Measurements from ENCODE around the gene CYB5B.
"Not testable (repeated sequence)": the region's sequence is repeated elsewhere in the genome, so short reads cannot be mapped to it uniquely, and the experiment has no call there.

The CYB5B gene

DNA sequence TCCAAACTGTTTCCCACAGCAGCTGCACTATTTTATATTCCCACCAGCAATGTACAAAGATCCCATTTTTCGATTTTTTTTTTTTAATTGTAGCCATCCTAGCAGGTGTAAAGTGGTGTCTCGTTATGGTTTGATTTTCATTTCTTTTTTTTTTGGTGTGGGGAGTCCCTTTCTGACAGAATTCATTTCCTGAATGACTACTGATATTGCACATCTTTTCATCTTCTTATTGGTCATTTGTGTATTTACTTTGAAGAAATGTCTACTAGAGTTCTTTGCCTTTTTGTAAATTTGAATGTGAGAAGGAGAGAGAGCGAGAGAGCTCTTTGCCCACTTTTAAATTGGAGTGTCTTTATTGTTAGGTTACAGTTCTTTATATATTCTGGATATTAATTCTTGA lies 14.0 kb downstream of the CYB5B start:
- no peak for FAIRE-seq
- TF ChIP-seq SPI1 (IDR thresholded peaks at IDR 0.05; ENCODE audit: low read depth, low read length) (peak; percentile 14; the same call in 1 of the 2 replicates), POU2F2 (IDR thresholded peaks at IDR 0.05; ENCODE audit: low read depth, low read length) (no peak)

DNA sequence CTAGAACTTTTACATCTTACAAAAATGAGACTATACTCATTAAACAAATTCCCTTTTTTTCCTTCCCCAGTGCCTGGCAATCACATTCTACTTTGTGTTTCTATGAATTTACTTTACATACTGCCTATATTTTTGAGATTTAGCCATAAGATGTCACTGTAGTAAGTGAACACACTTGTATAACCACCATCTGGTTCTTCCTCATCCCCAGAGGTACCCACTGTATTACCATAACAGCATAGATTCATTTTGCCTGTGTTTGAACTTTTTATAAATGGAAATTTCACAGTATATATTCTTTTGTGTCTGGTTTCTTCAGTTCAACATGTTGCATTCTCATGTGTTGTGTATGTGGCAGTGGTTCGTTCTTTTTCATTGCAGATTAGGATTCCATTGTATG lies 15.8 kb downstream of the CYB5B start:
- no peak for TF ChIP-seq POU2F2 (IDR thresholded peaks at IDR 0.05; ENCODE audit: low read depth, low read length)
- TF ChIP-seq PAX5 (IDR thresholded peaks at IDR 0.05; ENCODE audit: insufficient read depth, low read length, severe bottlenecking), result no peak
- TF ChIP-seq POLR2A (IDR thresholded peaks at IDR 0.05; ENCODE audit: low read depth, low read length), result no peak
- TF ChIP-seq SPI1 (IDR thresholded peaks at IDR 0.05; ENCODE audit: low read depth, low read length), result no peak
- no peak for TF ChIP-seq TAF1 (IDR thresholded peaks at IDR 0.05; ENCODE audit: low read depth, low read length)
- TF ChIP-seq POLR2AphosphoS5 (IDR thresholded peaks at IDR 0.05; ENCODE audit: low read depth, low read length), result no peak
- DNase-seq (ENCODE audit: insufficient read length, low spot score), result no peak
- no peak for FAIRE-seq

More for the DNA sequence above, 14.0 kb downstream of the CYB5B start:
- DNase-seq (ENCODE audit: insufficient read length, low spot score), result no peak

DNA sequence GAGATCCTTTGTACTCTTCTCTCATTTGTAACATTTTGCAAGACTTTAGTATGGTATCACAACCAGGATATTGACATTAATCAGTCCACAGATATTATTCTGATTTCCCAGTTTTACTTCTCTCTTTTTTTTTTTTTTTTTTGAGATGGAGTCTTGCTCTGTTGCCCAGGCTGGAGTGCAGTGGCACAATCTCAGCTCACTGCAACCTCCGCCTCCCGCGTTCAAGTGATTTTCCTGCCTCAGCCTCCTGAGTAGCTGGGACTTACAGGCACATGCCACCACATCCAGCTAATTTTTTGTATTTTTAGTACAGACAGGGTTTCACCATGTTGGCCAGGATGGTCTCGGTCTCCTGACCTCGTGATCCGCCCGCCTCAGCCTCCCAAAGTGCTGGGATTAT lies 16.6 kb downstream of the CYB5B start:
- not testable (repeated sequence) for DNase-seq (ENCODE audit: insufficient read length, low spot score); FAIRE-seq

DNA sequence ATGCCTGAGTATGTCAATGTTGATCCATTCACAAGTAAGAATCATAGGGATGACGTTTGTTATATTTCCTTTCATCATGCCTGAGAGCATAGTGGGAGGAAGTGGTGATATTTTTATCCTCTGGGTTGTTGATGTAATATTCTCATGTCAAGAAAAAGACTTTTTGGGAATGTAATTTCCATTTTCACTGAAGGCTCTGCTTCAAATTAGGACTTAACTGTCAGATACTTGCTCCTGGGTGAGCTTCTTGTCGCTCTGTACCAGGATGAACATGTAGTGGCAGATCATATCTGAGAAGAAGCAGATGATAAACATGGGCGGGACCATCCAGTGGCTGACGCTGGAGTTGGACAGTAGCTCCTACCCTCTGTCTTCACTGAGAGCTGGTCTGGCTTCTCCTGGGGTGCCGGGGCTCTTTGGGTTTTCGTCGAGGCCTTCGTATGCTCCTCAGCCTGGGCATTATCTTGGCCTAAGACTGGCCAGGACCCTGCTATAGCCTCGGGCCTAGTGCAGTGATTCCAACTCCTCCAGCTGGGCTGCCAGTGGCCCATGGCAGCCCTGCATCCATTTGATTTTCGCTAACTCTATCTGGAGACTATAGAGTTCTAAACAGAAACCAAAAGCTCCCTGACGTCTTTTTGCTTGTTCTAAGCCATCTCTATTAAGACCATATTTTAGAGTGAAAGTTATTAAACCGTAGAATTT lies 19.7 kb downstream of the CYB5B start:
- DNase-seq (ENCODE audit: insufficient read length, low spot score), result no peak
- FAIRE-seq, result peak; percentile 48
- peak; percentile 35 for TF ChIP-seq SPI1 (IDR thresholded peaks at IDR 0.05; ENCODE audit: low read depth, low read length)
- no peak for TF ChIP-seq PAX5 (IDR thresholded peaks at IDR 0.05; ENCODE audit: insufficient read depth, low read length, severe bottlenecking)

DNA sequence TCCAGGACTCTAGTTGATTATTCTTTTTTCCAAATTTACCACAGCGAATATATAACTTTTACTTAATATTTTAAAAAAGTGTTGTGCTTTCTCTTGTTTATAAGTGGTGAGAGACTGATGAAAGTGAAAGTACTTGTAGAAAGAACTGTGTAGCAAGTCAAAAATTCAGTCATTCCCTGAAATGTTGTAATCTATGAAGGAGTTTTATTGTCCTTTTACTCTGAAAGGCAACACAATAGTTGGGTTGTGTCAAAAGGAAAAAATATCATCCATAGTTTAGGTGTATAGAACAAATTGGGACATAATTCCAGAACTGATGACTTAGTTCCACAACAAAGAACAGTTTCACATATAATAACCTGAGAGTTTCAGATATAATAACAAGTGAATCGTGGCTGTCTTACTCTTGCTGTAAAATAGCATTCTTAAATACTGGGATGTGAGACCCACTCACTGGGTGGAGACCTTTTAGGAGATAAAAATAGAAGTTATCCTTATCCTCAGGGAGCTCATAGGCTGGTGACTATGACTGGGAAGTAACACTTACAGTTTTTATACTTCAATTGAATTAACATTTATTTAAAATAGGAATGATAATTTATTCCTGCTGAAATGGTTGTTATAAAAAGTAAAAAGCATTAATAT lies 20.6 kb downstream of the CYB5B start:
- no peak for TF ChIP-seq SPI1 (IDR thresholded peaks at IDR 0.05; ENCODE audit: low read depth, low read length)
- TF ChIP-seq POLR2AphosphoS5 (IDR thresholded peaks at IDR 0.05; ENCODE audit: low read depth, low read length), result no peak
- no peak for TF ChIP-seq POLR2A (IDR thresholded peaks at IDR 0.05; ENCODE audit: low read depth, low read length)
- TF ChIP-seq PAX5 (IDR thresholded peaks at IDR 0.05; ENCODE audit: insufficient read depth, low read length, severe bottlenecking), result no peak
- TF ChIP-seq TAF1 (IDR thresholded peaks at IDR 0.05; ENCODE audit: low read depth, low read length), result no peak
- TF ChIP-seq POU2F2 (IDR thresholded peaks at IDR 0.05; ENCODE audit: low read depth, low read length), result no peak
- FAIRE-seq, result no peak
- no peak for DNase-seq (ENCODE audit: insufficient read length, low spot score)

DNA sequence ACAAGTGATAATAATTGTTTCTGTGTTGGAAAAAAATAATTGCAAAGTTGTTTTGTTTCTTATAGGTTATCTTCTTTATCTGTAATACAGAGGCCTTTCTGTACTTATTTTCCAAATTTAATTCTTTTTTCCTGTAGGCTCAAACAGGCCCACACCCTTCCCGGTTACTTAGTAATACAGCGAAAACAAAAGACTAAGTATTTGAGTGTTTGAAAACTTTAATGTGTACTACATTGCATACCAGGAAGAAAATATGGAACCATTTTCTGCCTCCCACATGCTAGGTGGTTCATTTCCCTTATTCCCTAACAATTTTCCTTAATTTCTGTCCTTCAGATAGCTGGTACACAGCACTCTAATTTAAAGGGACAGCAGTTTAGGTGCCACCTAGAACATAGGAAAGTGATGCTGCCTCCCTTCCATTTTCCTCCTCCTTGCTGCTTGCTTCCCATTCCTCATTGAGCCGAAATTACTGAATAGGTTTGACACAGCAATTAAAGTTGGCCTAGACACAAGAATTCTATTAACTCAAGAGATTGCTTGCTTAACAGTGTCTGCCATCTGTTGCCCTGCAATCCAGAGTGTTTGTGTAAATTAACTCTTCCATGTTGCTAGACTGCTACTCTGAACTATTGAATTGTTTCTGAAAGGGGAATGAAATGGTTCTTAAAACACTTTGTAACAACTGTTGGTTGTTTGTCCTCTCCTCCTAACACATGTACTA lies 24.2 kb downstream of the CYB5B start:
- DNase-seq (ENCODE audit: insufficient read length, low spot score) (no peak), FAIRE-seq (no peak)
- TF ChIP-seq POU2F2 (IDR thresholded peaks at IDR 0.05; ENCODE audit: low read depth, low read length) (no peak), POLR2AphosphoS5 (IDR thresholded peaks at IDR 0.05; ENCODE audit: low read depth, low read length) (no peak), POLR2A (IDR thresholded peaks at IDR 0.05; ENCODE audit: low read depth, low read length) (no peak), PAX5 (IDR thresholded peaks at IDR 0.05; ENCODE audit: insufficient read depth, low read length, severe bottlenecking) (no peak), TAF1 (IDR thresholded peaks at IDR 0.05; ENCODE audit: low read depth, low read length) (no peak), SPI1 (IDR thresholded peaks at IDR 0.05; ENCODE audit: low read depth, low read length) (no peak)

DNA sequence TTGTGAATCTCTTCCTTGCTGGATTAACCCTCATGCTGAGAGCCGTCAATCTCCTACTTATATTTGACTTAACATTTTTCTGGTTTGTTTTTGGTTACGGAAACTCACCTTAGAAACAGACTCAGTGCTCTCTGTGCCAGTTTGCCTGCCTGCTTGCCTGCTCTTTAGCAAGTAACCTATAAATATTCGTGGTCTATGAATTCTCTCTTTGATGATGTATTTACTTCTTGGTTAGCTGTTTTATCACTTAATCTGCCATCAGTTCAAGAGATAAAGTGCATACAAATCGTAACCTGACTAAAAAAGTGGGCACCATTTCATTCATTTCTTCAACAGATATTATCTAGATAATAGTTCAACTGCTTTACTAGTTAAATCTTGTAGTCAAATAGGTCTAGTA lies 26.7 kb downstream of the CYB5B start:
- FAIRE-seq (no peak), DNase-seq (ENCODE audit: insufficient read length, low spot score) (no peak)
- TF ChIP-seq POLR2AphosphoS5 (IDR thresholded peaks at IDR 0.05; ENCODE audit: low read depth, low read length) (no peak), PAX5 (IDR thresholded peaks at IDR 0.05; ENCODE audit: insufficient read depth, low read length, severe bottlenecking) (no peak), POU2F2 (IDR thresholded peaks at IDR 0.05; ENCODE audit: low read depth, low read length) (no peak), SPI1 (IDR thresholded peaks at IDR 0.05; ENCODE audit: low read depth, low read length) (no peak), TAF1 (IDR thresholded peaks at IDR 0.05; ENCODE audit: low read depth, low read length) (no peak), POLR2A (IDR thresholded peaks at IDR 0.05; ENCODE audit: low read depth, low read length) (no peak)

DNA sequence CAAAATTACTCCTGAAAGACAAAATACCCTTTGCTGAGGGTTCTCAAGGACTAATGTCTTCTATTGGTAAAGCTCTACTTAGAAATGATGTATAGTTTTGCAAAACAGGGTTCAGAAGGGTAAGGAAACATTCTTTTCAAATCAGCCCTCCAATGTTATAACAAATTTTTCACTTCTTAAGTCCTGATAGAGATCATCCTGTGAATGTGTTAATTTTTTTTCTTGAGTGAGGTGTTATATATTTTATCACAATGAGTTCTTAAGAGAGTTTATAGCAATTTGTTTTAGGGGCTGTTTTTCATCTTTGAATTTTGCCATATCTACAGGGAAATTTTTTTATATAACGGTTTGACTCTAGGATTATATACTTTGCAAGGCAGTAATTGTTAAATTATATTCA lies 29.5 kb downstream of the CYB5B start:
- TF ChIP-seq POU2F2 (IDR thresholded peaks at IDR 0.05; ENCODE audit: low read depth, low read length), result no peak
- no peak for TF ChIP-seq SPI1 (IDR thresholded peaks at IDR 0.05; ENCODE audit: low read depth, low read length)
- no peak for TF ChIP-seq POLR2A (IDR thresholded peaks at IDR 0.05; ENCODE audit: low read depth, low read length)
- no peak for TF ChIP-seq POLR2AphosphoS5 (IDR thresholded peaks at IDR 0.05; ENCODE audit: low read depth, low read length)
- TF ChIP-seq TAF1 (IDR thresholded peaks at IDR 0.05; ENCODE audit: low read depth, low read length), result no peak
- TF ChIP-seq PAX5 (IDR thresholded peaks at IDR 0.05; ENCODE audit: insufficient read depth, low read length, severe bottlenecking), result no peak
- DNase-seq (ENCODE audit: insufficient read length, low spot score) (no peak), FAIRE-seq (no peak)

DNA sequence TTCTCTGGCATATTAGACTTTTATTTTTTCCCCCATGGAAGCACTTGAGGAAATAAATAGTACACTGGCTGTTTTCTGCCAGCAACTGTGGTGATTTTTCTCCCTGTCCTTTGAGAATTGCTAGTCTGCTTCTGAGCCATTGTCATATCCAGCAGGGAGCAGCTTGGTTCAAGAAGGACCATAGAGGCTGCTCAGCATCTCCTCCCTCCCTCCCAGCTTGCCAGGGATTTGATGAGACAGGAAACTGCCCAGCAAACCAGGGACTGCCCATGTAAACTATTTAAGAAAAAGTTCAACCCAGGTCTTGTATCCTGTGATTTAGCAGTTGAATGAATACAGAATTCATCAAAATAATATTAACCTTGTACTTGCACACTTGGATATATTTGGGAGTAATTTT lies 39.5 kb downstream of the CYB5B start:
- DNase-seq (ENCODE audit: insufficient read length, low spot score) (no peak), FAIRE-seq (no peak)
- no peak for TF ChIP-seq PAX5 (IDR thresholded peaks at IDR 0.05; ENCODE audit: insufficient read depth, low read length, severe bottlenecking)
- no peak for TF ChIP-seq POLR2A (IDR thresholded peaks at IDR 0.05; ENCODE audit: low read depth, low read length)
- no peak for TF ChIP-seq POLR2AphosphoS5 (IDR thresholded peaks at IDR 0.05; ENCODE audit: low read depth, low read length)
- TF ChIP-seq TAF1 (IDR thresholded peaks at IDR 0.05; ENCODE audit: low read depth, low read length), result no peak
- TF ChIP-seq POU2F2 (IDR thresholded peaks at IDR 0.05; ENCODE audit: low read depth, low read length), result no peak
- no peak for TF ChIP-seq SPI1 (IDR thresholded peaks at IDR 0.05; ENCODE audit: low read depth, low read length)
